ENCODE measurements around the gene ARMC3. TPM values are rescaled to one million over a fixed set of nuclear protein-coding genes. Genes with fewer than 3 reads are reported as not detected.
A peak's percentile ranks its signal among the peaks of the same experiment; 100 is the strongest.

Gene ARMC3
- polyA plus RNA-seq, 1 donor = not detected

DNA sequence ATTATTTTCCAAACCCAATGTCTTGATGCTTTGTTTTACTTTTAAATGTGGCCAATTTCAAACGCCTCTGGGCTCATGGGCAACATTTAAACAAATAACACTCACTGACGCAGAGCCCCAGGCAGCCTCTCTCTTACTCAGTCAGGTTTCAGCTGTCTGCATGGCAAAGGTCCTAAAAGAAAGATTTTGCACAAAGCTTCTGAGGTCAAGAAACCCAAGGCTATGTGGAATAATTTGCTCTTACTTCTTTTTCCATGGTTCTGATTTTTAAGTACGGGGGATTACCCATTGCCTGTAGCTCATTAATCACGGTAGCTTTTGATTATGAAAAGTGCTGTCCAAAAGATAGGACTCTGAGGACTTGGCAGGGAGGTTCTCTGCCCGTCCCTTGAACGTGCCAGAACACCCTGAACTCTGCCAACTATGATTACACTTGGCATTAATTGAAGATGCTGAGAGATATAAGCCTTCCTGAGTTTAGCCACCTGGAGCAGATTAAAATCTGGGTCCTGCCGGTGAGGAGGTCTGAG lies 153.4 kb downstream of the ARMC3 start:
- peak; percentile 24 for DNase-seq

DNA sequence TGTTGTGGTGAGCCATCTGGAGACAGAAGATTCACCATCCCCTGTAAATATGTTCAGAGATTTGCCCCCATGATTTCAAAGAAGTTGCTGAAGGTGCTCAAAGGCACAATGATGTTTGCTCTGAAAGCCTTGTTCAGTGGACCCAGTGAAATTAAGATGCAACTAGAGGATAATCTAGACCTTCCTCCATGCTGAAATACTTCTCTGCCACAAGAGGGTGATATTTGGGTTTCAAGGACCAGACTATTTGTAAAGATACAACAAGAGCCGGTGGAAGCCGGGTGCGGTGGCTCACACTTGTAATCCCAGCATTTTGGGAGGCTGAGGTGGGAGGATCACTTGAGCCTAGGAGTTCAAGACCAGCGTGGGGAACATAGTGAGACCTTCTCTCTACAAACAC lies 154.0 kb downstream of the ARMC3 start:
- DNase-seq = no peak

Other genes with a start within 250 kb of the ARMC3 start
- 19.9 TPM for gene PIP4K2A, start 213.5 kb upstream of the ARMC3 start, polyA plus RNA-seq (ENCODE audit: insufficient read length)
- 57.7 TPM for gene MSRB2, start 167.5 kb downstream of the ARMC3 start, polyA plus RNA-seq (ENCODE audit: insufficient read length)